ENCODE data around the gene F8A1. TPM values are rescaled to one million over a fixed set of nuclear protein-coding genes. Genes with fewer than 3 reads are reported as not detected.

F8A1 gene
- total and polyA plus RNA-seq, 2 of the 8 experiments (the other 6 are each of a cell fraction or from before 2014, with no cell fraction given): 17.0 to 26.8 TPM

DNA sequence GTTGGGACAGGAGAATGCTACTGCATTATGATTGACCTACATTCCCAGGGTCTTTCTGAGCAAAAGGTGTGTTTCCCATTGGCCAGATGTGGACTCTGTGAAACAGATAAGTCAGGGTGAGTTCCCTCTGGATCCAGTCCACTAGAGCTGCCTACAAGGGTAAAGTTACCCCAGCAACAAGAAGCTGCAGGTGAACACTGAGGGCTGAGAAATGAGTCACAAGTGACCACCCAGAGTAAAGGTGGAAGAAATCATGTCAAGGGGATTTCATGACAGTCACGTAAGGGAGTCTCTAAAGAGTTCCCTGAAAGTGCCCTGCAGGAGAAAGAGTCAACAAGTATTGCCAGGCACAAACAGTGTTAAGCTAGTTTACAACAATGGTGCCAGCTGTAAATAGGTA is 16.3 kb downstream of the F8A1 start:
- H3K23me2 ChIP-seq (ENCODE audit: low read depth, low read length): no peaks in the 10 kb centered on the region
- DNase-seq (ENCODE audit: low read depth in 1 of 2, low spot score in 2 of 2): no peak
- no peak for FAIRE-seq
- H3K23ac ChIP-seq (ENCODE audit: insufficient read length): no peak overlapping the region
- H3K36me3 ChIP-seq (ENCODE audit: control insufficient read depth in 2 of 4, insufficient read depth in 4 of 4, low read length in 3 of 4): no peaks in the 10 kb centered on the region
- no peak overlapping the region for H3K18ac ChIP-seq (ENCODE audit: extremely low read depth, low read length)
- H3K4me1 ChIP-seq (replicated peaks in 1 of 4; ENCODE audit: control insufficient read depth in 3 of 4, insufficient read depth in 4 of 4, low read length in 3 of 4): no peaks in the 10 kb centered on the region
- no peak overlapping the region for H2BK120ac ChIP-seq (replicated peaks; ENCODE audit: low read depth, low read length)
- H2BK15ac ChIP-seq (ENCODE audit: low read length): no peak overlapping the region
- CTCF ChIA-PET (ENCODE audit: partially characterized antibody): interaction anchor here (0.9 kb wide), 1 partner anchor 16 kb away, joined by 4 read pairs; no protein-coding TSS in a partner anchor
- no peak overlapping the region for H3K4ac ChIP-seq (replicated peaks; ENCODE audit: insufficient read length, low read depth, low read length)
- H2BK12ac ChIP-seq (ENCODE audit: low read depth, low read length): no peak overlapping the region
- no peaks in the 10 kb centered on the region for H4K20me1 ChIP-seq (replicated peaks in 1 of 2; ENCODE audit: control insufficient read depth in 1 of 2, insufficient read depth in 2 of 2, low read length in 2 of 2)
- no peak overlapping the region for H3K4me2 ChIP-seq (ENCODE audit: insufficient read depth in 1 of 2, low read depth in 2 of 2, low read length in 2 of 2)
- H3K4me3 ChIP-seq (ENCODE audit: extremely low read depth in 1 of 4, insufficient read depth in 2 of 4, low read depth in 3 of 4, low read length in 4 of 4): no peak overlapping the region
- no peaks in the 10 kb centered on the region for H3K27me3 ChIP-seq (replicated peaks in 1 of 4; ENCODE audit: control insufficient read depth in 3 of 4, extremely low read depth in 1 of 4, insufficient read depth in 3 of 4, low read length in 3 of 4)
- H2BK20ac ChIP-seq (ENCODE audit: low read length): no peak overlapping the region
- H3K9me3 ChIP-seq (ENCODE audit: insufficient read depth in 2 of 2, low read depth in 1 of 2, low read length in 1 of 2): no peaks in the 10 kb centered on the region
- H3K9ac ChIP-seq (replicated peaks in 1 of 4; ENCODE audit: extremely low read depth in 1 of 4, low read depth in 3 of 4, low read length in 3 of 4): no peak overlapping the region
- 60% methylated on average over 1 of the region's 1 CpG; no CpG with 5 or more reads in 1 of the 2 experiments for WGBS, 2 experiments (ENCODE audit: extremely low coverage in 1 of 2, insufficient coverage in 1 of 2, insufficient read length in 1 of 2, insufficient replicate concordance in 2 of 2, low coverage in 1 of 2, low lambda C conversion rate in 2 of 2, missing lambda C conversion rate in 1 of 2)
- H4K91ac ChIP-seq (replicated peaks; ENCODE audit: insufficient read length, low read length): no peak overlapping the region
- no peak overlapping the region for H4K8ac ChIP-seq (ENCODE audit: extremely low read depth, insufficient read depth, low read length)
- POLR2A ChIA-PET (ENCODE audit: partially characterized antibody): no interaction called here
- no peaks in the 10 kb centered on the region for H3K79me2 ChIP-seq (ENCODE audit: control insufficient read depth in 1 of 2, insufficient read depth in 2 of 2, low read length in 2 of 2)
- no peak overlapping the region for H4K5ac ChIP-seq (ENCODE audit: insufficient read length, low read depth, low read length)
- no peak overlapping the region for H2AFZ ChIP-seq (ENCODE audit: low read length)
- no peak overlapping the region for H3K14ac ChIP-seq (ENCODE audit: insufficient read length)
- TF ChIP-seq CTBP2 (IDR thresholded peaks at IDR 0.05; ENCODE audit: borderline replicate concordance, insufficient read depth, insufficient read length, low read length): no peak
- TF ChIP-seq EZH2 (IDR thresholded peaks at IDR 0.05; ENCODE audit: low read depth, low read length, severe bottlenecking): no peak
- no peak for TF ChIP-seq POU5F1 (IDR thresholded peaks at IDR 0.05; ENCODE audit: low read depth, low read length)
- H3K27ac ChIP-seq (ENCODE audit: low read depth, low read length): no peak overlapping the region
- no peak overlapping the region for H2AK5ac ChIP-seq (ENCODE audit: low read depth, low read length)
- no peaks in the 10 kb centered on the region for H3K79me1 ChIP-seq (ENCODE audit: low read depth, low read length)
- no peak overlapping the region for H3K56ac ChIP-seq (replicated peaks; ENCODE audit: insufficient read length, low read depth, low read length)
- no peak overlapping the region for H2BK5ac ChIP-seq (ENCODE audit: low read depth, low read length)

Measured in H1 (cell line).